ENCODE measurements around the gene ASCC3. TPM values are rescaled to one million over a fixed set of nuclear protein-coding genes. Genes with fewer than 3 reads are reported as not detected.

The ASCC3 gene
- total RNA-seq, 1 experiment from 2014 or later, result 32.2 TPM

DNA sequence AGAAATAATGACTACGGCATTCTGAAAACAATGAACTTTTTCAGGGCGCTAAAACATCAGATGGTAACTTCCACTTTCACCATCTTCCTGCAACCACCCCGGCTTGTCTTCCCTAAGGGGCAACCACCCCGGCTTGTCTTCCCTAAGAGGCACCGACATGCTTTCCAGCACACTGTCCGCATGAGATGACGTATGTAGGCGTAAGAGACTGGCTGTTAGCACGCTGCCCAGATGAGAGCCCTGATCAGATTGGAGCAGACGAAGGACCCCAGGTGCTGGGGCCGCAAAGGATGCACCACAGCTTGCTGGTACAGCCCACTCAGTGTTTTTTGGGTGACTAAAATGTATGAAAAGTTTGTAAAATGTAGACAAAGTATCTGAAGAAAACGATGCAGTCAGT is 29.3 kb downstream of the ASCC3 start:
- H3K4me1 ChIP-seq (ENCODE audit: insufficient read depth, low read length, poor library complexity, severe bottlenecking), result no peaks in the 10 kb centered on the region
- no peaks in the 10 kb centered on the region for H3K27me3 ChIP-seq (replicated peaks; ENCODE audit: insufficient read depth, low read depth, low read length, poor library complexity)
- POLR2A ChIA-PET (ENCODE audit: low non-redundant PET), result no interaction called here
- TF ChIP-seq, protein P1, sequence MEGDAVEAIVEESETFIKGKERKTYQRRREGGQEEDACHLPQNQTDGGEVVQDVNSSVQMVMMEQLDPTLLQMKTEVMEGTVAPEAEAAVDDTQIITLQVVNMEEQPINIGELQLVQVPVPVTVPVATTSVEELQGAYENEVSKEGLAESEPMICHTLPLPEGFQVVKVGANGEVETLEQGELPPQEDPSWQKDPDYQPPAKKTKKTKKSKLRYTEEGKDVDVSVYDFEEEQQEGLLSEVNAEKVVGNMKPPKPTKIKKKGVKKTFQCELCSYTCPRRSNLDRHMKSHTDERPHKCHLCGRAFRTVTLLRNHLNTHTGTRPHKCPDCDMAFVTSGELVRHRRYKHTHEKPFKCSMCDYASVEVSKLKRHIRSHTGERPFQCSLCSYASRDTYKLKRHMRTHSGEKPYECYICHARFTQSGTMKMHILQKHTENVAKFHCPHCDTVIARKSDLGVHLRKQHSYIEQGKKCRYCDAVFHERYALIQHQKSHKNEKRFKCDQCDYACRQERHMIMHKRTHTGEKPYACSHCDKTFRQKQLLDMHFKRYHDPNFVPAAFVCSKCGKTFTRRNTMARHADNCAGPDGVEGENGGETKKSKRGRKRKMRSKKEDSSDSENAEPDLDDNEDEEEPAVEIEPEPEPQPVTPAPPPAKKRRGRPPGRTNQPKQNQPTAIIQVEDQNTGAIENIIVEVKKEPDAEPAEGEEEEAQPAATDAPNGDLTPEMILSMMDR (conservative IDR thresholded peaks at IDR 0.05; ENCODE audit: low read depth, low read length), result no peak
- no peak for TF ChIP-seq EZH2 (IDR thresholded peaks at IDR 0.05; ENCODE audit: borderline replicate concordance, low read depth, low read length, poor library complexity, severe bottlenecking)
- H3K36me3 ChIP-seq (ENCODE audit: insufficient read depth, low read length, poor library complexity, severe bottlenecking), result no peaks in the 10 kb centered on the region
- H3K4me3 ChIP-seq (ENCODE audit: low read depth, low read length, poor library complexity, severe bottlenecking), result no peak overlapping the region
- DNase-seq (ENCODE audit: low spot score), result no peak
- intact Hi-C loops (cut with micrococcal nuclease; ENCODE audit: unreplicated experiment), result no loop called here
- H3K9me3 ChIP-seq (ENCODE audit: low read depth, low read length, poor library complexity, severe bottlenecking), result no peaks in the 10 kb centered on the region
- CTCF ChIA-PET, result no interaction called here
- no TSS peak for BruUV-seq (replicated peaks)
- no peak overlapping the region for H3K27ac ChIP-seq (ENCODE audit: low read depth, low read length, poor library complexity, severe bottlenecking)

DNA sequence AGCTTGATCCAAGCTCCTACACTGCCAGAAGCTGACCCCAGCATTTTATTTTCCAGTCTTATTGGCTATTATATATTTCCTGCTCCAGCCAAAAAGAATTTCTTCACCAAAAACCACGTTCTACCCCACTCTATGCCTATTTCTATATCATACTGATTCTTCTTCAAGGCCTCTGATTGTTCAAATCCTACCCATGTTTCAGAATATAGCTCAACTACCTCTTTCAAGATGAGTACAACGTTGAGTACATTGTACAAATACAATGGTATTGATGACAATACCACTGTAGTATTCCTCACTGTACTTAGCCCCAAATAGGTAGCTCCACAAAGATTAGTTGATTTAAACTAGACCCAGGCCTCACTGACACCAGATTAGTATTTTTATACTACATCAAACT is 31.0 kb downstream of the ASCC3 start:
- Histone ChIP-seq H3K4me1 (ENCODE audit: insufficient read depth, low read length, poor library complexity, severe bottlenecking) (no peaks in the 10 kb centered on the region), H3K36me3 (ENCODE audit: insufficient read depth, low read length, poor library complexity, severe bottlenecking) (no peaks in the 10 kb centered on the region), H3K27me3 (replicated peaks; ENCODE audit: insufficient read depth, low read depth, low read length, poor library complexity) (no peaks in the 10 kb centered on the region), H3K9me3 (ENCODE audit: low read depth, low read length, poor library complexity, severe bottlenecking) (no peaks in the 10 kb centered on the region), H3K4me3 (ENCODE audit: low read depth, low read length, poor library complexity, severe bottlenecking) (no peak overlapping the region), H3K27ac (ENCODE audit: low read depth, low read length, poor library complexity, severe bottlenecking) (no peak overlapping the region)
- ChIA-PET CTCF (no interaction called here), POLR2A (ENCODE audit: low non-redundant PET) (no interaction called here)
- no peak for TF ChIP-seq EZH2 (IDR thresholded peaks at IDR 0.05; ENCODE audit: borderline replicate concordance, low read depth, low read length, poor library complexity, severe bottlenecking)
- TF ChIP-seq, protein P1 (conservative IDR thresholded peaks at IDR 0.05; ENCODE audit: low read depth, low read length), result no peak
- DNase-seq (ENCODE audit: low spot score), result no peak
- intact Hi-C loops (cut with micrococcal nuclease; ENCODE audit: unreplicated experiment), result no loop called here
- BruUV-seq (replicated peaks), result no TSS peak

DNA sequence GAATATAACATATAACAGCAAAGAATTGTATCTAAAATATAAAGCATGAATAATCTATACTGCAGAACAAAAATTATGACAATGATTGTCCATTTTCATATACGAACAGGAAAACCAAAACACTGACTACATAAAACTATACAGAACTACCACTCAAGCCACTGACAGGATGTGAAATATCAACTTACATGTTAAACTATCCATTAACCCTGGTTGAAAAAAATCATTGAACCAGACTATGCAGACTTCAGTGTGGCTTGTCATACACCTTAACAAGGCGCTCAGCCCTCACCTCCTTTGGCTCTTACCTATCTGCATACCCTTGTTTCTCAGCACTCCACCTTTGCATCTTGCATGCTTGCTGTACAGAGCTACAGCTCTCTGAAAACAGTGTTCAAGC is 34.9 kb downstream of the ASCC3 start:
- no peak overlapping the region for H3K4me3 ChIP-seq (ENCODE audit: low read depth, low read length, poor library complexity, severe bottlenecking)
- H3K27me3 ChIP-seq (replicated peaks; ENCODE audit: insufficient read depth, low read depth, low read length, poor library complexity), result no peaks in the 10 kb centered on the region
- H3K27ac ChIP-seq (ENCODE audit: low read depth, low read length, poor library complexity, severe bottlenecking), result no peak overlapping the region
- H3K4me1 ChIP-seq (ENCODE audit: insufficient read depth, low read length, poor library complexity, severe bottlenecking), result no peaks in the 10 kb centered on the region
- H3K9me3 ChIP-seq (ENCODE audit: low read depth, low read length, poor library complexity, severe bottlenecking), result no peaks in the 10 kb centered on the region
- intact Hi-C loops (cut with micrococcal nuclease; ENCODE audit: unreplicated experiment), result no loop called here
- no peaks in the 10 kb centered on the region for H3K36me3 ChIP-seq (ENCODE audit: insufficient read depth, low read length, poor library complexity, severe bottlenecking)
- ChIA-PET POLR2A (ENCODE audit: low non-redundant PET) (no interaction called here), CTCF (no interaction called here)
- no peak for TF ChIP-seq EZH2 (IDR thresholded peaks at IDR 0.05; ENCODE audit: borderline replicate concordance, low read depth, low read length, poor library complexity, severe bottlenecking)
- DNase-seq (ENCODE audit: low spot score), result no peak
- no TSS peak for BruUV-seq (replicated peaks)

DNA sequence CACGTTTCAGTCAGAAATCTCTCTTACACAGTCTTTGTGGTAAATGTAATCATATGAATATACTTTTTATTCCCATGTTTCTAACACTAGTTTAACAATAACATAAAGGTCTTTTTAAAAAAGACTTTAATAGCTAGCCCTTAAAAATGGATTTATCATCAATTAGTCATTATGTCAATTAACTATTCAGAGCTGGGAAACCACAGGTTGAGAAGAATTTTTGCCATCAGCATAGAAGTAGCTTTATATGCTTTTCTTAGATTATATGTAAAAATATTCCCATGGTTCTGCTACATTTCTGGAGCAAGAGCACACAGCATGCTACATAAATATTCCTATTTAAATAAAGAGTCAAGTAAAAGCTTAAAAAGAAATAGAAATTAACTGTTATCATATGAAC is 35.5 kb downstream of the ASCC3 start:
- POLR2A ChIA-PET (ENCODE audit: low non-redundant PET), result no interaction called here
- no TSS peak for BruUV-seq (replicated peaks)

More for the DNA sequence above, 35.5 kb downstream of the ASCC3 start:
- DNase-seq (ENCODE audit: low spot score), result no peak
- no peaks in the 10 kb centered on the region for H3K36me3 ChIP-seq (ENCODE audit: insufficient read depth, low read length, poor library complexity, severe bottlenecking)
- no peaks in the 10 kb centered on the region for H3K27me3 ChIP-seq (replicated peaks; ENCODE audit: insufficient read depth, low read depth, low read length, poor library complexity)
- intact Hi-C loops (cut with micrococcal nuclease; ENCODE audit: unreplicated experiment), result no loop called here
- H3K4me1 ChIP-seq (ENCODE audit: insufficient read depth, low read length, poor library complexity, severe bottlenecking), result no peaks in the 10 kb centered on the region
- no peak overlapping the region for H3K27ac ChIP-seq (ENCODE audit: low read depth, low read length, poor library complexity, severe bottlenecking)
- CTCF ChIA-PET, result no interaction called here
- no peaks in the 10 kb centered on the region for H3K9me3 ChIP-seq (ENCODE audit: low read depth, low read length, poor library complexity, severe bottlenecking)
- TF ChIP-seq, protein P1 (conservative IDR thresholded peaks at IDR 0.05; ENCODE audit: low read depth, low read length), result no peak
- TF ChIP-seq EZH2 (IDR thresholded peaks at IDR 0.05; ENCODE audit: borderline replicate concordance, low read depth, low read length, poor library complexity, severe bottlenecking), result no peak
- H3K4me3 ChIP-seq (ENCODE audit: low read depth, low read length, poor library complexity, severe bottlenecking), result no peak overlapping the region
